ENCODE measurements around the gene RNF224. TPM values are rescaled to one million over a fixed set of nuclear protein-coding genes. Genes with fewer than 3 reads are reported as not detected.

The RNF224 gene
- total and polyA plus RNA-seq, 4 donors, result not detected

GRCh38 chr9:137221095-137221505 is 6.2 kb upstream of the RNF224 start:
- Histone ChIP-seq H3K27ac (ENCODE audit: low read depth in 1 of 2, low read length in 2 of 2) (no peak overlapping the region), H3K4me3 (ENCODE audit: low read depth in 1 of 3, low read length in 3 of 3) (peak overlapping the region in 1 of 3 donors; percentile 86)
- DNase-seq (ENCODE audit: low spot score), result no peak

GRCh38 chr9:137221506-137222111 is 5.7 kb upstream of the RNF224 start:
- no peak overlapping the region for H3K27ac ChIP-seq (ENCODE audit: low read depth in 1 of 2, low read length in 2 of 2)
- WGBS, result 6% methylated on average over 61 of the region's 61 CpGs
- H3K9ac ChIP-seq (ENCODE audit: low read depth in 1 of 2, low read length in 2 of 2), result no peak overlapping the region

More at GRCh38 chr9:137221095-137221505, 6.2 kb upstream of the RNF224 start:
- Histone ChIP-seq H3K9ac (ENCODE audit: low read depth in 1 of 2, low read length in 2 of 2) (no peak overlapping the region), H3K9me3 (ENCODE audit: control insufficient read depth in 4 of 4, low read length in 3 of 4) (no peaks in the 10 kb centered on the region), H3K36me3 (ENCODE audit: control insufficient read depth in 4 of 4, insufficient read depth in 3 of 4, low read depth in 1 of 4, low read length in 3 of 4) (no peaks in the 10 kb centered on the region), H3K4me1 (ENCODE audit: control insufficient read depth in 4 of 4, insufficient read depth in 4 of 4, low read length in 3 of 4) (peaks cover 10 to 30% (median 19%) of the 10 kb centered on the region in 4 donors), H3K27me3 (ENCODE audit: control insufficient read depth in 4 of 4, insufficient read depth in 4 of 4, low read length in 3 of 4) (no peaks in the 10 kb centered on the region)
- no peak for TF ChIP-seq SP1 (IDR thresholded peaks at IDR 0.05)
- TF ChIP-seq TAF1 (conservative IDR thresholded peaks at IDR 0.05), result no peak
- TF ChIP-seq HNF4A (conservative IDR thresholded peaks at IDR 0.05), result no peak
- no peak for TF ChIP-seq ZBTB33 (IDR thresholded peaks at IDR 0.05)
- no peak for TF ChIP-seq MAX (IDR thresholded peaks at IDR 0.05)
- TF ChIP-seq HNF4G (IDR thresholded peaks at IDR 0.05), result no peak
- TF ChIP-seq GABPA (IDR thresholded peaks at IDR 0.05 in 1 of 2, conservative IDR thresholded peaks at IDR 0.05 in 1 of 2), result no peak
- TF ChIP-seq CTCF (IDR thresholded peaks at IDR 0.05; ENCODE audit: low read depth, low read length, missing input control), result no peak
- no peak for TF ChIP-seq JUND (IDR thresholded peaks at IDR 0.05)
- no peak for TF ChIP-seq EGR1 (IDR thresholded peaks at IDR 0.05; ENCODE audit: low read depth in 2 of 2)
- 81% methylated on average over 14 of the region's 14 CpGs for WGBS

More at GRCh38 chr9:137221506-137222111, 5.7 kb upstream of the RNF224 start:
- Histone ChIP-seq H3K4me3 (ENCODE audit: low read depth in 1 of 3, low read length in 3 of 3) (peak overlapping the region in 1 of 3 donors; percentile 86), H3K27me3 (ENCODE audit: control insufficient read depth in 4 of 4, insufficient read depth in 4 of 4, low read length in 3 of 4) (no peaks in the 10 kb centered on the region), H3K36me3 (ENCODE audit: control insufficient read depth in 4 of 4, insufficient read depth in 3 of 4, low read depth in 1 of 4, low read length in 3 of 4) (no peaks in the 10 kb centered on the region), H3K9me3 (ENCODE audit: control insufficient read depth in 4 of 4, low read length in 3 of 4) (no peaks in the 10 kb centered on the region), H3K4me1 (ENCODE audit: control insufficient read depth in 4 of 4, insufficient read depth in 4 of 4, low read length in 3 of 4) (peaks cover 10 to 30% (median 19%) of the 10 kb centered on the region in 4 donors)
- peak; percentile 70 for DNase-seq (ENCODE audit: low spot score)
- TF ChIP-seq NR2F2 (IDR thresholded peaks at IDR 0.05) (peak; percentile 78), GABPA (IDR thresholded peaks at IDR 0.05 in 1 of 2, conservative IDR thresholded peaks at IDR 0.05 in 1 of 2) (peak in 1 of 2 donors; percentile 20), REST (IDR thresholded peaks at IDR 0.05) (no peak), HNF4A (conservative IDR thresholded peaks at IDR 0.05) (peak; percentile 71 to 73), SP1 (IDR thresholded peaks at IDR 0.05) (peak; percentile 37), RXRA (IDR thresholded peaks at IDR 0.05) (peak; percentile 59 to 71)
